B cell (primary cell): Measurements from ENCODE around the gene CAPN14.

ENCODE experiments used
- CTCF ChIP-seq: fragments of 200-600 bp; IDR thresholded peaks from one replicate; pipeline ENCODE4 v1.8.0; 2022; ENCODE audit warnings: antibody characterized with exemption, mild to moderate bottlenecking
- EZH2 ChIP-seq: IDR thresholded peaks from 2 replicates; pipeline ENCODE4 v1.6.1; 2012; ENCODE audit warnings: borderline replicate concordance, low read depth, mild to moderate bottlenecking, moderate library complexity, low read length; ENCODE audit not compliant: insufficient read depth, poor library complexity, severe bottlenecking

GRCh38 chr2:31240381-31241365 is 23.4 kb upstream of the CAPN14 start:
- no peak for TF ChIP-seq CTCF
- no peak for TF ChIP-seq EZH2
